ENCODE results near the gene EGLN3.

- TF ChIP-seq FOXP1 (CRISPR knock-in tag; IDR thresholded peaks at IDR 0.05; ENCODE audit: borderline replicate concordance) (no peak), CTCF (IDR thresholded peaks at IDR 0.05) (no peak), FOXJ3 (CRISPR knock-in tag; IDR thresholded peaks at IDR 0.05; ENCODE audit: borderline replicate concordance) (no peak)
Measured at GRCh38 chr14:33932033-33932432, 18.8 kb downstream of the EGLN3 start.
